HG03460 (cell line): Measurements from ENCODE around the gene PAK4.

Experiments
- ATAC-seq: cut with Tn5 transposase; IDR thresholded peaks from one replicate; pipeline ENCODE4 v1.9.1; 2021; ENCODE audit not compliant: unreplicated experiment

PAK4 gene

GRCh38 chr19:39145180-39145953, 19.8 kb downstream of the PAK4 start:
- ATAC-seq = no peak

DNA sequence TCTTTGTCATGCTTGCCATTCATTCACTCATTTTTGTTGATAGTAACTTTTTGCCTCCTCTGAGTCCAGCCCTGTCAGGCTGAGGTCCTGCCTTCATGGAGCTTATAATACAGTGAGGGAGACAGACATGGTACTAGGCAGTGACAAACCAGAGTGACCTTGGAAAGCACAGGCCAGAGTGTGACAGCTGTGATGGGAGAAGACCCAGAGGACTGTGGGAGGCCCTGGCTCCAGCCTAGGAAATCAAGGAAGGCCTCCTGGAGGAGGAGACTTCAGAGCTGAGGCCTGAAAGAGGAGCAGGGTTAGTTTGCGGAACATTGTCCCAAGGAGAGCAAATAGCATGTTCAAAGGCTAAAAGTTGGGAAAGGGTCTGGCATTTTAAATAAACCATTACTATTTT, 20.5 kb downstream of the PAK4 start:
- no peak for ATAC-seq

GRCh38 chr19:39146686-39147450, 21.3 kb downstream of the PAK4 start:
- ATAC-seq = no peak

DNA sequence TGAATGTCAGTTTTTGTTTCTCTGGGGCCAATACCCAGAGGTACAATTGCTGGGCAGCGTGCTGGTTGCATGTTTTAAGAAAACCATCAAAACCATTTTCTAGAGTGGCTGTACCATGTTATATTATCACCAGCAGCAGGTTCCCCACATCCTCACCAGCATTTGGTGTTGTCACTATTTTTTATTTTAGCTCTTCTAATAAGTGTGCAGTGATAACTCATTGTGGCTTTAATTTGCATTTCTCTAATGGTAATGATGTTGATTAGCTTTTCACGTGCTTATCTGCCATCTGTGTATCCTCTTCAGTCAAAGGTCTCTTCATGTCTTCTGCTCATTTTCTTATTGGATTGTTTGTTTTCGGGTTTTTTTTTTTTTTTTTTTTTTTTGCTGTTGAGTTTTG, 21.9 kb downstream of the PAK4 start:
- no peak for ATAC-seq

DNA sequence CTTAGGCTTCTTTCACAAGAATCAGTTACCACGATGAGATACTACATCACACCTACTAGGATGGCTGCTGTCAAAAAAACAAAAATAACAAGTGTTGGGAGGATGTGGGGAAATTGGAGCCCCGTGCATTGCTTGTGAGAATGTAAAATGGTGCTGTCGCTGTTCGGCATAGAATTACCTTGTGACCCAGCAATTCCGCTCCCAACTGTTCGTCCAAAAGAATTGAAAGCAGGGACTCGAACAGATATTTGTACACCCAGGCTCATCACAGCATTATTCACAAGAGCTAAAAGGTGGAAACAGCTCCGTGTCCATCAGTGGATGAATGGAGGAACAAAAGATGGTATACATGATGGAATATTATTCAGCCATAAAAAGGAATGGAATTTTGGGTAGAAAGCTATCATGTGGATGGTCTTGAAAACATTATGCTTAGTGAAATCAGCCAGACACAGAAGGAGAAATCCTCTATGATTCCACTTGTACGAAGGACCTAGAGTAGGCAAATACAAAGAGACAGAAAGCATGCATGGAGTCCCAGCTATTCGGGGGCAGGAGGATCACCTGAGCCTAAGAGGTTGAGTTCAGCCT, 23.4 kb downstream of the PAK4 start:
- ATAC-seq = no peak

GRCh38 chr19:39150235-39150634, 24.6 kb downstream of the PAK4 start:
- ATAC-seq = no peak

- no peak for ATAC-seq
These were observed 25.4 kb downstream of the PAK4 start for GRCh38 chr19:39150807-39151600.

- no peak for ATAC-seq
These were observed 26.5 kb downstream of the PAK4 start for GRCh38 chr19:39152066-39152465.

- ATAC-seq = no peak
These were observed 28.6 kb downstream of the PAK4 start for GRCh38 chr19:39154100-39154628.

- no peak for ATAC-seq
These were observed 29.1 kb downstream of the PAK4 start for GRCh38 chr19:39154629-39155100.

GRCh38 chr19:39155114-39155700, 29.6 kb downstream of the PAK4 start:
- ATAC-seq = no peak

DNA sequence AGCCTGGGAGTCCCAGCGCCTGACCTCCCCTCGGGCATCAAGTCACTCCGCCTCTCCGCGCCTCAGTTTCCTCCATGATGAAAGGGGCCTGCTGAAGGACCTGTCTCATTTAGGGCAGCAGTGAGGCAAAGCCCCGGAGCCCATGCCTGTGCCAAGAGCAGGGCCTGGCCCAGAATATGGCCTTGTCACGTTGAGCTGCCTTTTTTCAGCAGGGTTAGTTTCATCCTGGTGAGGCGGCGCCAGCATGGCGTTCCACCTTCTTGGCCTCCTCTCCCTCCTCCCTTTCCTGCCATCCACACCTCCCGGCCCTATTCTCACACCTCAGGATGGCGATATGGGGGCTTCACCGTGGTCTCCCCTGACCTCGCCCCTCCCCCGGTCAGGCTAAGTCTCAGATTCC, 30.2 kb downstream of the PAK4 start:
- ATAC-seq = no peak

- ATAC-seq = no peak
These were observed 31.0 kb downstream of the PAK4 start for GRCh38 chr19:39156326-39157230.

DNA sequence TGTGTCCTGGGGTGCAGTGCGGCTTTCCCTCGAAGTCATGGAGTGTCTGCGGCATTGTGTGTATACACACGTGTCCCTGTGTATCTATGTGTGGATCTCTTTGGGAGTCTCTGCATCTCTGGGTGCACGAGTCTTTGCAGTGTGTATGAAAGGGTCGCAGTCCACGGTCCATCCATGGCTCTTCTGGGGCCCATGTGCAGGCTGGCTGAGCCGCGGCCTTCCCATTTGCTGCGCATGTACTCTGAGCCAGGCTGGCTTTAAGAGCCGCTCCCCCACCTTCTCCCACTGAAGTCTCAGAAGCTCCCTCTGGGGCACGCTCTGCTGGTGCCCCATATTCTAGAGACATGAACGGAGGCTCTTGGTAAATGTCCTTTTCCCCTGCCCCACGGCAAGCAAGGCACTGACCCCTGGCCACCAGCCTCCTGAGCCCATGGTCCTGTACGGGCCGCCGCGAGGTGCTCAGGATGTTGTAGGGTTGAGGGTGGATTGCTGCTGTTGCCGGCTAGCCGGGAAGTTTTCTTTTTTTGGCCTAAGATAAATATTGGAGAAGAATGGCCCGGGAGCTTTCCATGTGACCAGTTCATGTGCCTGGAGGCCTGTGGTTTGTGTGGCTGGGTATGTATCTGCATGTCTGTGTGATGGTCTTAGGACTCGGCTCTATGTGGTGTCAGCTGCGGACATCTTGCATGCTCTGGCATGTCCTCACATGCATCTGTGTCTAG, 31.9 kb downstream of the PAK4 start:
- no peak for ATAC-seq

GRCh38 chr19:39157997-39158389, 32.4 kb downstream of the PAK4 start:
- no peak for ATAC-seq

- ATAC-seq = no peak
These were observed 33.2 kb downstream of the PAK4 start for GRCh38 chr19:39158646-39159260.

DNA sequence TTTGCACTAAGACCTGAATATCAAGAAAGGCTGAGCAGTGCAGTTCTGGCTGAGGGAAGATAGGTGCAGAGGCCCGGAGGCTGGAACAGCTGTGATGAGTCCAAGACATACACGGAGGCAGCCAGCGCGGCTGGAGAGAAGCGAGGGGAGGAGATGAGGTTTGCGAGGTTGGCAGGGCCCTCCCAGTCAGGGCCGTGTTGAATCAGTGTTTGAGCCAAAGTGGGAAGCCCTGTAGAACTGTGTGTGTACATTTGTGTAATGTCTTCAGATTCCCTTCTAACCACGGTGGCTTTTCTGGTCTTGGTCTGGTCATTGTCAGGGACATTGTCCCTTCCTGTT, 34.9 kb downstream of the PAK4 start:
- no peak for ATAC-seq

GRCh38 chr19:39160889-39161672, 35.5 kb downstream of the PAK4 start:
- no peak for ATAC-seq
